ENCODE results near the gene CLTB.

DNA sequence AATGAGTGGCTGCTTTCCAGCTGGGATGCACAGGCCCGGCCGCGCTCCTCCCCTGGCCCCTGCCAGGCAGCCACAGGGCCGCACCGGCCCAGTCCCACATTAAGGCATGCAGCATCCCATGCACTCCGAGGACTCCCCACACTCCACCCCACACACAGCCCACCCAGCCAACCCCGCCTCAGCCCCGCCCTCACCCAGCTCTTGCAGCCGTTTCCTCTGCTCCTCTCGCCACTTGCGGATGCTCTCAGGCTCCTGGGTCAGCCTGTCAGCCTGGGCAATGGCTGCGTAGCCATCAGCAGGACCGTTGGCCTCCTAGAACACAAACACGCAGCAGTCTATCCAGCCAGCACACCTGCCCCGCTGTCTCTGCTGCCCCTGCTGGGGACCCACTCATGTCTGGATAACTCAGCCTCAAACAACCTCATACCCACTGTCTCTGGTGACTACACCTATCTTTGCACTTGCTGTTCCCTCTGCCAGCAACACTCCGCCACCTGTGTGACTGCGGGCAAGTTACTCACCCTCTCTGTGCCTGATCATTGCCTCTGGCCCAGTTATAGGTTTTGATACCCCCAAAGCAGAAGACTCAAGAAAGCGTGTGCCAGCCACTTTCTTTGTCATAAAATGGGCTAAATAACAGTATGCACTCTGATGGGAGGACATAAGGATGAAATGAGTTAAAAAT, 18.5 kb downstream of the CLTB start:
- TF ChIP-seq, protein P1, sequence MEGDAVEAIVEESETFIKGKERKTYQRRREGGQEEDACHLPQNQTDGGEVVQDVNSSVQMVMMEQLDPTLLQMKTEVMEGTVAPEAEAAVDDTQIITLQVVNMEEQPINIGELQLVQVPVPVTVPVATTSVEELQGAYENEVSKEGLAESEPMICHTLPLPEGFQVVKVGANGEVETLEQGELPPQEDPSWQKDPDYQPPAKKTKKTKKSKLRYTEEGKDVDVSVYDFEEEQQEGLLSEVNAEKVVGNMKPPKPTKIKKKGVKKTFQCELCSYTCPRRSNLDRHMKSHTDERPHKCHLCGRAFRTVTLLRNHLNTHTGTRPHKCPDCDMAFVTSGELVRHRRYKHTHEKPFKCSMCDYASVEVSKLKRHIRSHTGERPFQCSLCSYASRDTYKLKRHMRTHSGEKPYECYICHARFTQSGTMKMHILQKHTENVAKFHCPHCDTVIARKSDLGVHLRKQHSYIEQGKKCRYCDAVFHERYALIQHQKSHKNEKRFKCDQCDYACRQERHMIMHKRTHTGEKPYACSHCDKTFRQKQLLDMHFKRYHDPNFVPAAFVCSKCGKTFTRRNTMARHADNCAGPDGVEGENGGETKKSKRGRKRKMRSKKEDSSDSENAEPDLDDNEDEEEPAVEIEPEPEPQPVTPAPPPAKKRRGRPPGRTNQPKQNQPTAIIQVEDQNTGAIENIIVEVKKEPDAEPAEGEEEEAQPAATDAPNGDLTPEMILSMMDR (IDR thresholded peaks at IDR 0.05; ENCODE audit: insufficient read depth, low read depth, low read length), result no peak
- no peak for TF ChIP-seq EZH2 (IDR thresholded peaks at IDR 0.05; ENCODE audit: insufficient read depth, low read length)
